WTC11 (cell line): ENCODE results near the gene C1orf159.

Experiments used
- NR2C2 ChIP-seq: sonication (generic); formaldehyde crosslinking; IDR thresholded peaks from 2 replicates; pipeline ENCODE4 v1.8.0; 2022; ENCODE audit warnings: mild to moderate bottlenecking, missing genetic modification reagents
- TF ChIP-seq, protein P1 (sequence below): fragments of 200-600 bp; IDR thresholded peaks from 2 replicates; pipeline ENCODE4 v1.8.0; 2022; ENCODE audit warnings: antibody characterized with exemption
- TF ChIP-seq, protein P2 (sequence below): sonication (generic); formaldehyde crosslinking; IDR thresholded peaks from 2 replicates; pipeline ENCODE4 v1.8.1; 2023; ENCODE audit warnings: mild to moderate bottlenecking, missing genetic modification reagents, moderate library complexity

DNA sequence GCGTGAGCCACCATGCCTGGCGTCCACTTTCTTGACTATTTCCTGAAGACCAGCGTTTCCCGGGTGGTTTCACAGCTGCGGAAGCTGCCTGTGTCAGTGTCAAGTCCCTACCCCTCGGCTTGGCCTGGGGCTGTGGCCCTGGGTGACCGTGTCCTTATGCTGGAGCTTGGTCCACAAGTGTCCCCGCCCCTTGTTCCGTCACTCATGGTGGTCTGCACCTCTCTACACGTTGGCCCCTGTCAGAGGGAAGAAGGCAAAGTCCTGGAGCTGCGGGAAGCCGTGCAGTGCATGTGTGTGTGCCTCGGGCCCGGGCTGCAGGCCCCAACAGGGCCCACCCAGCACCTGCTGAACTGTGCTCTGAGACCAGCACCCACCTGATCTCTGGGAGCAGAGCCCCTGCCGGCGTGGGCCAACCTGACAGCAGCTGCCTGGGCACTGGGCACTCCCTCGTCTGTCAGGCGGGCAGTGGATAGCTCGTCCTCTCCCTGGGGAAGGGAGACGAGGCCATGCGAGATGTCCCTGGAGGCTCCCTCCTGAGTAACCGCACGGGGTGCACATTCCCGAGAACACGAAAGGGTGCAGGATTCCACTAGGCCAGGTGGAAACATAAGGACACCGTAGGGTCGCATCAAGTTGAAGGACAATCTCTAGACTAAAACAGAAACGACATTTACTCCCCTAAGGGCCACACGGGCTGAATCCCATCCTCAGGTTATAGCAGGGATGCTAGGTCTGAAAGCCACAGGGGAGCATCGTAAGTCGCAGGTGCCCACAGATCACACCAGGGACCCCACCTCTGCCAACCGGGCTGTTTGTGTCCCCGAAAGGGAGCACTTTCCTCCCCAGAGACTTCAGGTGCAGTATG lies 2.4 kb upstream of the C1orf159 start:
- no peak for TF ChIP-seq NR2C2 (CRISPR knock-in tag)
- TF ChIP-seq, protein P1, sequence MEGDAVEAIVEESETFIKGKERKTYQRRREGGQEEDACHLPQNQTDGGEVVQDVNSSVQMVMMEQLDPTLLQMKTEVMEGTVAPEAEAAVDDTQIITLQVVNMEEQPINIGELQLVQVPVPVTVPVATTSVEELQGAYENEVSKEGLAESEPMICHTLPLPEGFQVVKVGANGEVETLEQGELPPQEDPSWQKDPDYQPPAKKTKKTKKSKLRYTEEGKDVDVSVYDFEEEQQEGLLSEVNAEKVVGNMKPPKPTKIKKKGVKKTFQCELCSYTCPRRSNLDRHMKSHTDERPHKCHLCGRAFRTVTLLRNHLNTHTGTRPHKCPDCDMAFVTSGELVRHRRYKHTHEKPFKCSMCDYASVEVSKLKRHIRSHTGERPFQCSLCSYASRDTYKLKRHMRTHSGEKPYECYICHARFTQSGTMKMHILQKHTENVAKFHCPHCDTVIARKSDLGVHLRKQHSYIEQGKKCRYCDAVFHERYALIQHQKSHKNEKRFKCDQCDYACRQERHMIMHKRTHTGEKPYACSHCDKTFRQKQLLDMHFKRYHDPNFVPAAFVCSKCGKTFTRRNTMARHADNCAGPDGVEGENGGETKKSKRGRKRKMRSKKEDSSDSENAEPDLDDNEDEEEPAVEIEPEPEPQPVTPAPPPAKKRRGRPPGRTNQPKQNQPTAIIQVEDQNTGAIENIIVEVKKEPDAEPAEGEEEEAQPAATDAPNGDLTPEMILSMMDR, result no peak
- TF ChIP-seq, protein P2, sequence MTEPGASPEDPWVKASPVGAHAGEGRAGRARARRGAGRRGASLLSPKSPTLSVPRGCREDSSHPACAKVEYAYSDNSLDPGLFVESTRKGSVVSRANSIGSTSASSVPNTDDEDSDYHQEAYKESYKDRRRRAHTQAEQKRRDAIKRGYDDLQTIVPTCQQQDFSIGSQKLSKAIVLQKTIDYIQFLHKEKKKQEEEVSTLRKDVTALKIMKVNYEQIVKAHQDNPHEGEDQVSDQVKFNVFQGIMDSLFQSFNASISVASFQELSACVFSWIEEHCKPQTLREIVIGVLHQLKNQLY (CRISPR knock-in tag), result no peak
